NT2/D1 (cell line): ENCODE data around the gene ZBTB34.

Experiments used
- SUZ12 ChIP-seq: IDR thresholded peaks from 2 replicates; pipeline ENCODE4 v1.6.1; 2011; ENCODE audit not compliant: insufficient read length, insufficient read depth; ENCODE audit errors: extremely low read depth
- ZNF274 ChIP-seq: IDR thresholded peaks from 2 replicates; pipeline ENCODE4 v1.6.1; 2011; ENCODE audit warnings: mild to moderate bottlenecking, low read depth, low read length

DNA sequence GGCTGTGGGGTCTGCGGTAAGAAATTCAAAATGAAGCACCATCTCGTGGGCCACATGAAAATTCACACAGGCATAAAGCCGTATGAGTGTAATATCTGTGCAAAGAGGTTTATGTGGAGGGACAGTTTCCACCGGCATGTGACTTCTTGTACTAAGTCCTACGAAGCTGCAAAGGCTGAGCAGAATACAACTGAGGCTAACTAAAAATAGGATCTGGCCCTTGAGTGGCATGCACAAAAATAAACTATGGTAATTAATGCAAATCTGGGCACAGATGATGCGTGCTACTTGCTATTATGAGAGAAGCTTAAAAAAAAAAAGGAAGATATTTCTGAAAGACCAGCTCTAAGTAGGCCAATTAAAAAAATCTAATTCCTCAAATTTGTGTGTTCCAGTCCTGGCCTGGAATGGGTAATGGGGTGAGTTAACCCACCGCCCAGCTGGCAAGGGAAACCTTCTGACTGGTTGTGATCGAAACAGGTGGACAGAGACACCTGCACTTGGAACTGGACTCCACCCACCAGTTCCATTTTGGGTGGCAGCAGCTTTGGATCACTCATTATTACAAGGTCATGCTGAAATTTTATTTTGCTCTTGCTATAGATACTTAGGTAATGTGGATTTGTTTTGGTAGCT lies 26.6 kb upstream of the ZBTB34 start:
- TF ChIP-seq SUZ12 (no peak), ZNF274 (no peak)
